ENCODE data around the gene SAMD8. TPM values are rescaled to one million over a fixed set of nuclear protein-coding genes. Genes with fewer than 3 reads are reported as not detected.
A peak's percentile ranks its signal among the peaks of the same experiment; 100 is the strongest.

The SAMD8 gene
- 21.8 and 23.3 TPM in 2 replicates for total RNA-seq (2012; rRNA removed)

- peak within 1 kb of the TSS; percentile 91 for H3K4me2 ChIP-seq (ENCODE audit: low read length)
- H3K36me3 ChIP-seq (ENCODE audit: insufficient read depth, low read length) = no peaks in the 10 kb centered on the region
- peak within 1 kb of the TSS; percentile 74 for H3K4me3 ChIP-seq (ENCODE audit: low read length)
- H3K4me1 ChIP-seq (ENCODE audit: control insufficient read depth, insufficient read depth, low read length) = peaks cover 36% of the 10 kb centered on the region
- no peaks in the 10 kb centered on the region for H3K27me3 ChIP-seq (ENCODE audit: control insufficient read depth, insufficient read depth, low read length)
- peak within 1 kb of the TSS; percentile 93 for H3K9ac ChIP-seq (ENCODE audit: low read depth, low read length)
- no peaks in the 10 kb centered on the region for H3K9me3 ChIP-seq (replicated peaks; ENCODE audit: low read length)
These were observed at the start of gene SAMD8 for GRCh38 chr10:75111365-75111906. SAMD8 (plus strand) TSS chr10:75111656; CDS start chr10:75150529, 38,873 bp downstream.

- H3K9me3 ChIP-seq (replicated peaks; ENCODE audit: low read length) = no peaks in the 10 kb centered on the region
- H3K4me3 ChIP-seq (ENCODE audit: low read length) = no peak overlapping the region
- no peaks in the 10 kb centered on the region for H3K27me3 ChIP-seq (ENCODE audit: control insufficient read depth, insufficient read depth, low read length)
- H3K9ac ChIP-seq (ENCODE audit: low read depth, low read length) = no peak overlapping the region
- no peak overlapping the region for H3K4me2 ChIP-seq (ENCODE audit: low read length)
- H3K36me3 ChIP-seq (ENCODE audit: insufficient read depth, low read length) = no peaks in the 10 kb centered on the region
- H3K4me1 ChIP-seq (ENCODE audit: control insufficient read depth, insufficient read depth, low read length) = no peaks in the 10 kb centered on the region
These were observed 49.5 kb upstream of the SAMD8 start for GRCh38 chr10:75061709-75062505.

GRCh38 chr10:75062506-75063299, 48.8 kb upstream of the SAMD8 start:
- Histone ChIP-seq H3K4me1 (ENCODE audit: control insufficient read depth, insufficient read depth, low read length) (no peaks in the 10 kb centered on the region), H3K27me3 (ENCODE audit: control insufficient read depth, insufficient read depth, low read length) (no peaks in the 10 kb centered on the region), H3K4me2 (ENCODE audit: low read length) (no peak overlapping the region), H3K9ac (ENCODE audit: low read depth, low read length) (no peak overlapping the region), H3K36me3 (ENCODE audit: insufficient read depth, low read length) (no peaks in the 10 kb centered on the region), H3K9me3 (replicated peaks; ENCODE audit: low read length) (no peaks in the 10 kb centered on the region), H3K4me3 (ENCODE audit: low read length) (no peak overlapping the region)

- no peaks in the 10 kb centered on the region for H3K9me3 ChIP-seq (replicated peaks; ENCODE audit: low read length)
- H3K27me3 ChIP-seq (ENCODE audit: control insufficient read depth, insufficient read depth, low read length) = no peaks in the 10 kb centered on the region
- no peak overlapping the region for H3K4me2 ChIP-seq (ENCODE audit: low read length)
- H3K4me3 ChIP-seq (ENCODE audit: low read length) = no peak overlapping the region
- no peaks in the 10 kb centered on the region for H3K36me3 ChIP-seq (ENCODE audit: insufficient read depth, low read length)
- no peak overlapping the region for H3K9ac ChIP-seq (ENCODE audit: low read depth, low read length)
- H3K4me1 ChIP-seq (ENCODE audit: control insufficient read depth, insufficient read depth, low read length) = no peaks in the 10 kb centered on the region
These were observed 47.8 kb upstream of the SAMD8 start for GRCh38 chr10:75063461-75064230.

GRCh38 chr10:75065076-75065475, 46.4 kb upstream of the SAMD8 start:
- H3K4me1 ChIP-seq (ENCODE audit: control insufficient read depth, insufficient read depth, low read length) = no peaks in the 10 kb centered on the region
- no peaks in the 10 kb centered on the region for H3K36me3 ChIP-seq (ENCODE audit: insufficient read depth, low read length)
- no peak overlapping the region for H3K9ac ChIP-seq (ENCODE audit: low read depth, low read length)
- H3K9me3 ChIP-seq (replicated peaks; ENCODE audit: low read length) = no peaks in the 10 kb centered on the region
- no peaks in the 10 kb centered on the region for H3K27me3 ChIP-seq (ENCODE audit: control insufficient read depth, insufficient read depth, low read length)
- H3K4me2 ChIP-seq (ENCODE audit: low read length) = no peak overlapping the region
- H3K4me3 ChIP-seq (ENCODE audit: low read length) = no peak overlapping the region

GRCh38 chr10:75066271-75066670, 45.2 kb upstream of the SAMD8 start:
- Histone ChIP-seq H3K4me2 (ENCODE audit: low read length) (no peak overlapping the region), H3K4me1 (ENCODE audit: control insufficient read depth, insufficient read depth, low read length) (no peaks in the 10 kb centered on the region)

GRCh38 chr10:75067272-75067671, 44.2 kb upstream of the SAMD8 start:
- H3K4me3 ChIP-seq (ENCODE audit: low read length) = no peak overlapping the region
- no peak overlapping the region for H3K4me2 ChIP-seq (ENCODE audit: low read length)
- H3K9me3 ChIP-seq (replicated peaks; ENCODE audit: low read length) = no peaks in the 10 kb centered on the region
- no peaks in the 10 kb centered on the region for H3K4me1 ChIP-seq (ENCODE audit: control insufficient read depth, insufficient read depth, low read length)
- H3K9ac ChIP-seq (ENCODE audit: low read depth, low read length) = no peak overlapping the region
- no peaks in the 10 kb centered on the region for H3K27me3 ChIP-seq (ENCODE audit: control insufficient read depth, insufficient read depth, low read length)
- H3K36me3 ChIP-seq (ENCODE audit: insufficient read depth, low read length) = no peaks in the 10 kb centered on the region

More at GRCh38 chr10:75066271-75066670, 45.2 kb upstream of the SAMD8 start:
- Histone ChIP-seq H3K27me3 (ENCODE audit: control insufficient read depth, insufficient read depth, low read length) (no peaks in the 10 kb centered on the region), H3K36me3 (ENCODE audit: insufficient read depth, low read length) (no peaks in the 10 kb centered on the region), H3K4me3 (ENCODE audit: low read length) (no peak overlapping the region), H3K9ac (ENCODE audit: low read depth, low read length) (no peak overlapping the region), H3K9me3 (replicated peaks; ENCODE audit: low read length) (no peaks in the 10 kb centered on the region)

DNA sequence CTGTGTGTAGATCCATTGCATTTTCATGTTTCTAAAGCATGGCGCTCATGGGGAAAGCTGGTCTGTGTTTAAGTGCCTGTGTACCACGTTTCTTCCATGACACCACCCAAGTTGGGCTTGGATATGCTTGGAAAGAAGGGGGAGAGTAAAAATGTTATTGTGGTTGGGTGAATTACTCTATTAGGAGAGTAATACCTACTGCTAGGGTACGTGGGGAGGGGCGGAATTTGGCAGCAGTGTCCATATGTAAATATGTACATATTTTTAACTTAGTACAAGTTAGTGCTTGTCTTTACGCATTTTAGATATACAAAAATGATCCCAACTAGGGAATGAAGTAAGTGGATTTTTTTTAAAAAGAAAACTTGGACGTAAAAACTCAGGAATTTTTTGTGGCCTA, 42.9 kb upstream of the SAMD8 start:
- no peaks in the 10 kb centered on the region for H3K9me3 ChIP-seq (replicated peaks; ENCODE audit: low read length)
- H3K4me1 ChIP-seq (ENCODE audit: control insufficient read depth, insufficient read depth, low read length) = no peaks in the 10 kb centered on the region
- H3K4me3 ChIP-seq (ENCODE audit: low read length) = no peak overlapping the region
- no peak overlapping the region for H3K4me2 ChIP-seq (ENCODE audit: low read length)
- no peaks in the 10 kb centered on the region for H3K36me3 ChIP-seq (ENCODE audit: insufficient read depth, low read length)
- no peak overlapping the region for H3K9ac ChIP-seq (ENCODE audit: low read depth, low read length)
- no peaks in the 10 kb centered on the region for H3K27me3 ChIP-seq (ENCODE audit: control insufficient read depth, insufficient read depth, low read length)

- Histone ChIP-seq H3K4me2 (ENCODE audit: low read length) (no peak overlapping the region), H3K4me1 (ENCODE audit: control insufficient read depth, insufficient read depth, low read length) (no peaks in the 10 kb centered on the region), H3K27me3 (ENCODE audit: control insufficient read depth, insufficient read depth, low read length) (no peaks in the 10 kb centered on the region), H3K9ac (ENCODE audit: low read depth, low read length) (no peak overlapping the region), H3K36me3 (ENCODE audit: insufficient read depth, low read length) (no peaks in the 10 kb centered on the region), H3K4me3 (ENCODE audit: low read length) (no peak overlapping the region), H3K9me3 (replicated peaks; ENCODE audit: low read length) (no peaks in the 10 kb centered on the region)
These were observed 41.0 kb upstream of the SAMD8 start for GRCh38 chr10:75070476-75070875.

DNA sequence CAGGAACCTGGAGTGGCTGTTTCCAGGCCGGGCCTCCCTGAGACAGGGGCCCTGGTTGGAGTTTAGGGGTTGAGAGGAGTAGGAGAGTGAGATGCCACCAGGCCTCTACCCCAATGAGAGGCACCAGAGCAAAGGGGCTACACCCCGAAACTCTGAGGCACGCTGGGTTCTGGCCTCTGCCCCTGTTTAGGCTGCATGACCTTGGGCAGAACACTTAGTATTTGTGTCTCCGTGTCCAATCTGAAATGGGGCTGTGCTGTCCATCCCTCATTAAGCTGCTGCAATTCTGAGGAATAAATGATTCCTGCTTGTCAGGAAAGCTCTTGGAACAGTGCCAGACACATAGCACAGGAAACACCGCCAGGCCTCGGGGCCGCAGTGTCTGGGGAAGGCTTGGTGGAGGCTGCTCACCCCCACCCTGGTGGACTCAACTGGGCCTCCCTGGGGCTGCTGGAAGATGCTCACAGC, 40.5 kb upstream of the SAMD8 start:
- Histone ChIP-seq H3K4me1 (ENCODE audit: control insufficient read depth, insufficient read depth, low read length) (no peaks in the 10 kb centered on the region), H3K9me3 (replicated peaks; ENCODE audit: low read length) (no peaks in the 10 kb centered on the region), H3K27me3 (ENCODE audit: control insufficient read depth, insufficient read depth, low read length) (no peaks in the 10 kb centered on the region), H3K9ac (ENCODE audit: low read depth, low read length) (no peak overlapping the region), H3K4me2 (ENCODE audit: low read length) (no peak overlapping the region), H3K36me3 (ENCODE audit: insufficient read depth, low read length) (no peaks in the 10 kb centered on the region), H3K4me3 (ENCODE audit: low read length) (no peak overlapping the region)

GRCh38 chr10:75071756-75072155, 39.7 kb upstream of the SAMD8 start:
- Histone ChIP-seq H3K9me3 (replicated peaks; ENCODE audit: low read length) (no peaks in the 10 kb centered on the region), H3K36me3 (ENCODE audit: insufficient read depth, low read length) (no peaks in the 10 kb centered on the region), H3K9ac (ENCODE audit: low read depth, low read length) (no peak overlapping the region), H3K27me3 (ENCODE audit: control insufficient read depth, insufficient read depth, low read length) (no peaks in the 10 kb centered on the region), H3K4me3 (ENCODE audit: low read length) (no peak overlapping the region), H3K4me1 (ENCODE audit: control insufficient read depth, insufficient read depth, low read length) (no peaks in the 10 kb centered on the region), H3K4me2 (ENCODE audit: low read length) (no peak overlapping the region)

Data from skeletal muscle satellite cell (primary cell).